Islet precursor cell (in vitro differentiated cells): ENCODE results near the gene SLCO3A1.
"Not testable (repeated sequence)": the region's sequence is repeated elsewhere in the genome, so short reads cannot be mapped to it uniquely, and the experiment has no call there.

Experiments
- DNase-seq: peaks from one replicate; pipeline ENCODE4 v3.0.0-alpha.2; 2018

SLCO3A1 gene

GRCh38 chr15:92170897-92171296 lies 317.4 kb downstream of the SLCO3A1 start:
- no peak for DNase-seq

- no peak for DNase-seq
Measured at GRCh38 chr15:92178911-92179310, 325.4 kb downstream of the SLCO3A1 start.

GRCh38 chr15:92184142-92184541 lies 330.6 kb downstream of the SLCO3A1 start:
- DNase-seq: peak; percentile 2

- DNase-seq: peak; percentile 9
Measured at GRCh38 chr15:92184679-92185230, 331.2 kb downstream of the SLCO3A1 start.

GRCh38 chr15:92187975-92188374 lies 334.5 kb downstream of the SLCO3A1 start:
- no peak for DNase-seq

GRCh38 chr15:92189166-92189565 lies 335.7 kb downstream of the SLCO3A1 start:
- no peak for DNase-seq

GRCh38 chr15:92195241-92195640 lies 341.7 kb downstream of the SLCO3A1 start:
- DNase-seq: no peak

- DNase-seq: no peak
Measured at GRCh38 chr15:92196342-92196741, 342.8 kb downstream of the SLCO3A1 start.

- no peak for DNase-seq
Measured at GRCh38 chr15:92197746-92198145, 344.2 kb downstream of the SLCO3A1 start.

- no peak for DNase-seq
Measured at GRCh38 chr15:92200891-92201290, 347.4 kb downstream of the SLCO3A1 start.

- peak; percentile 71 for DNase-seq
Measured at GRCh38 chr15:92205255-92205739, 351.8 kb downstream of the SLCO3A1 start.

GRCh38 chr15:92207601-92208000 lies 354.1 kb downstream of the SLCO3A1 start:
- DNase-seq: not testable (repeated sequence)
